Neuron (in vitro differentiated cells): ENCODE measurements around the gene CIBAR2.

Experiments
- H2AFZ ChIP-seq: one replicate; pipeline ENCODE4 v1.6.1; 2013; ENCODE audit warnings: low read depth, mild to moderate bottlenecking, inconsistent platforms, low read length, moderate library complexity
- H3K27me3 ChIP-seq: one replicate; pipeline ENCODE4 v1.6.1; 2013; ENCODE audit warnings: low read length; ENCODE audit not compliant: insufficient read depth
- H3K36me3 ChIP-seq: one replicate; pipeline ENCODE4 v1.6.1; 2013; ENCODE audit warnings: low read length; ENCODE audit not compliant: insufficient read depth
- H3K4me1 ChIP-seq: one replicate; pipeline ENCODE4 v1.6.1; 2013; ENCODE audit warnings: low read length; ENCODE audit not compliant: insufficient read depth
- H3K4me3 ChIP-seq: 2 replicates; pipeline ENCODE4 v1.5.1; 2013; ENCODE audit warnings: mild to moderate bottlenecking, low read length, moderate library complexity
- H3K9me3 ChIP-seq: one replicate; pipeline ENCODE4 v1.6.1; 2013; ENCODE audit warnings: low read length

Gene CIBAR2

GRCh38 chr16:85100265-85100664, 12.0 kb downstream of the CIBAR2 start:
- no peaks in the 10 kb centered on the region for H3K27me3 ChIP-seq
- no peak overlapping the region for H2AFZ ChIP-seq
- H3K4me3 ChIP-seq, result no peak overlapping the region
- no peaks in the 10 kb centered on the region for H3K9me3 ChIP-seq
- no peaks in the 10 kb centered on the region for H3K36me3 ChIP-seq
- no peaks in the 10 kb centered on the region for H3K4me1 ChIP-seq

GRCh38 chr16:85098565-85098964, 13.7 kb downstream of the CIBAR2 start:
- Histone ChIP-seq H2AFZ (no peak overlapping the region), H3K4me1 (no peaks in the 10 kb centered on the region), H3K4me3 (no peak overlapping the region), H3K36me3 (no peaks in the 10 kb centered on the region), H3K9me3 (no peaks in the 10 kb centered on the region), H3K27me3 (no peaks in the 10 kb centered on the region)

DNA sequence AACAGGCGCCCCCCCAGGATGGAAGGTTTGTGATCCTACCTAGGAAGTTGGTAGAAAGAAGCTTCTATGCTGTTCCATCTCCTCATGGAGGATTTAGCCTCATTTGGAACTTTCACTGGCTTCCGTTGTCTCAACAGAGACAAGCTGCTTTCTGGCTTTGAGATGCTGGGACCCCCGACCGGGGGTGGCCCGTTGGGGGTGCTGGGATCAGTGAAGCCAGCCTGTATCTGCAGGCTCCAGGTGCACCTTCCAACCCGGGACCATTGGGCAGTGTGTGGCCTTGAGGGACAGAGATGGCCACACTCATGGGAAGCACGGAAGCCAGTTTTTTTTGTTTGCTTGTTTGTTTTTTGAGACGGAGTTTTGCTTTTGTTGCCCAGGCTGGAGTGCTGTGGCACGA, 15.4 kb downstream of the CIBAR2 start:
- Histone ChIP-seq H3K4me3 (no peak overlapping the region), H3K4me1 (no peaks in the 10 kb centered on the region), H3K36me3 (no peaks in the 10 kb centered on the region), H3K27me3 (no peaks in the 10 kb centered on the region), H2AFZ (no peak overlapping the region), H3K9me3 (no peaks in the 10 kb centered on the region)

- Histone ChIP-seq H3K4me3 (no peak overlapping the region), H3K9me3 (no peaks in the 10 kb centered on the region), H3K27me3 (no peaks in the 10 kb centered on the region), H2AFZ (no peak overlapping the region), H3K36me3 (no peaks in the 10 kb centered on the region), H3K4me1 (peaks cover 14% of the 10 kb centered on the region)
These were observed 17.5 kb downstream of the CIBAR2 start for GRCh38 chr16:85094812-85095211.

DNA sequence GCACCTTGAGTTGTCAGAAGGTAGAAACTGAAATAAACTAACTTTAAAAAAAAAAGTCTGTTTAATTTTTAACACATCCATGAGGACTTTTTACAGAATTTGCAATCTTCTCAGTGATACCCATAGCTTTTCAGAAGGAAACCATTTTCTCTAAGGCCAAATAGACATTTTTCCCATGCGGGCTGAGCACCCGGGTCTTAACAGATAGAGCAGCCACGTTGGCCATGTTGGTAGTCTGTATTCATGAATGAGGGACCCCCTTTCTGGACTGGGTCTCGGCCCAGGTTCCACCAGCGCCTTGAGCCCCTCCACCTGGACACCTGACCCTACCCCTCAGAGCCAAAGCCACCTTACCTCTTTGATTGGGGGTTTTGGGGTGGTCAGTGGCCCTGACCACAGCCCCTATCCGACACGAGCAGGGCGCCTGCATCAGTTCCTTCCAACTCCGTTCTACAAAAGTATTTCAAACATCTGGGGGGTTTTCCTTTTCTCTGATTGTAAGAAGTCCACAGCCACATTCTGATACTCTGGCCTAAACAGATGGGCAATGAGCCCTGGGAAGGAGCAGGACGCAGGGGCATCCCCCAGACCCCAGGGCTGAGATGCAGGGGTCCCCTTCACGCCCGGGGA, 18.0 kb downstream of the CIBAR2 start:
- Histone ChIP-seq H3K9me3 (no peaks in the 10 kb centered on the region), H3K36me3 (no peaks in the 10 kb centered on the region), H3K4me1 (peaks cover 17% of the 10 kb centered on the region), H3K27me3 (no peaks in the 10 kb centered on the region), H3K4me3 (no peak overlapping the region), H2AFZ (no peak overlapping the region)

DNA sequence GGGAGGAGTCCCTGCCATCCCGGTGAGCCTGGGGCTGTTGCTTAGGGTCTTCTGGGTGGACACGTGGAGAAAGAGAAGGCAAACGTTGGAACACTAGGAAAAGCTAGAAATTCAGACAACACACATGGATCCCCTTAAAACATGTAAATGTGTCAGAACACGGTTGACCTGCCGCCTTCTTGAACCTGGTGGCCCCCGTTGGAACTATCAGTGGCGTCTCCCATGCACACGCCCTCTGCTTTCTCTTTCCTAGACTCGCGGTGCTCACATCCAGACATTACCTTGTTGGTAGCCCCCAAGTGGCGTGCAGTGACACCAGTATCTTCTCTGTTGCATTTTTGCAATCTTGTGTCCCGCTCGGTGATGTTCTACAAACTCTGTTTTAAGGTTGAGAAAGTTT, 18.6 kb downstream of the CIBAR2 start:
- H3K4me1 ChIP-seq, result peaks cover 22% of the 10 kb centered on the region
- H3K9me3 ChIP-seq, result no peaks in the 10 kb centered on the region
- H3K4me3 ChIP-seq, result no peak overlapping the region
- H2AFZ ChIP-seq, result no peak overlapping the region
- H3K27me3 ChIP-seq, result no peaks in the 10 kb centered on the region
- no peaks in the 10 kb centered on the region for H3K36me3 ChIP-seq

DNA sequence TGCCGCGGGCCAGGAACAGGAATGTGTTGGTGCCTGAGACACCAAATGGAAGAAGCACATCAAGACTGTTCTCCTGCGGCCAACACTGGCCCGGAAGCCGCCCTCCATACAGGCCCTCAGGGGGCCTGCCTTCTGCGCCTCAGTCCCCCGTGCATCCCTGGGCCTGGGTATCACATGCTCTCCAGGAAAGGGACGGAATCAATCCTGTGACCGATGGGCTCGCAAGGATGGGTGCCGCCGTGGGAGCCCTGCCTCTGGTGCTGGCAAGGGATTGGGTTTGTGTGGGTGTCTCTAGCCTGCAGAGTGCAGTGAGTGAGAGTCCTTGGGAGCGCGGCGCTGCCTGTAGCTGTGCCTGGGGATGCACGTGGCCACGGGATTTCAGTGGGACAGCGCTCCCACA, 19.4 kb downstream of the CIBAR2 start:
- Histone ChIP-seq H3K9me3 (no peaks in the 10 kb centered on the region), H3K27me3 (no peaks in the 10 kb centered on the region), H3K4me1 (peaks cover 22% of the 10 kb centered on the region), H3K4me3 (no peak overlapping the region), H2AFZ (no peak overlapping the region), H3K36me3 (no peaks in the 10 kb centered on the region)

GRCh38 chr16:85092309-85092708, 20.0 kb downstream of the CIBAR2 start:
- Histone ChIP-seq H3K4me1 (peaks cover 22% of the 10 kb centered on the region), H2AFZ (no peak overlapping the region), H3K36me3 (no peaks in the 10 kb centered on the region), H3K27me3 (no peaks in the 10 kb centered on the region), H3K4me3 (no peak overlapping the region), H3K9me3 (no peaks in the 10 kb centered on the region)

GRCh38 chr16:85091522-85091910, 20.8 kb downstream of the CIBAR2 start:
- Histone ChIP-seq H3K4me1 (peaks cover 22% of the 10 kb centered on the region), H3K27me3 (no peaks in the 10 kb centered on the region), H3K9me3 (no peaks in the 10 kb centered on the region), H3K36me3 (no peaks in the 10 kb centered on the region), H3K4me3 (no peak overlapping the region), H2AFZ (no peak overlapping the region)

DNA sequence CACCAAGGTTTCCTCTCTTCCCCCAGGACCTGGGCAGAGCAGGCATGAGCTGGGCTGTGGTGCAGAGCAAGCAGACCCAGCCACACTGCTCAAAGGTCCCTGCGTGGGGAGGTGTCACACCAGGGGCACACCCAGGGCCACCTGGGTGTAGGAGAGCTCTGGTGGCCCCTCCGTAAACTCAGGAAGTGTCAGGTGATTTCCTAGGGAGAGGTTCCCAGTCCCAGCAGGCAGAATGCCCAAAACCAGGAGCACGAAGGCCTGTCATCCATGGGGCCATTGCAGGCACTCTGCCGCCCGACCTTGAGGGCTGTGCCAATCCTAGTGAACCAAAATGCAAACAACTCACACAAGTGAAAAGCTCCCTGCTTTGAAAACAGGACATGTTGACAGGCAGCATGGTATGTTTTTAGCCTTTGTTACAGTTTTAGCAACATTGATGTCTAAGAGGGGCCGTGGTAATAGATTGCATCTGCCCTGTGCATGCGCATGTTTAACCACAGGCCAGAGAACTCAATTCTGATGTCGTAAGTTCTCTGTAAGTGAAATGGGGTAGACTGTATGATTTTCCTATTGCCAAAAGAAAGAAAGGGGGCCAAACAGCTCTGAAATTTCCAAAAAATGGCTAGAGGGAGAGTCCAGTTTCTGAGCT, 21.3 kb downstream of the CIBAR2 start:
- Histone ChIP-seq H3K4me3 (no peak overlapping the region), H3K9me3 (no peaks in the 10 kb centered on the region), H3K27me3 (no peaks in the 10 kb centered on the region), H2AFZ (no peak overlapping the region), H3K4me1 (peaks cover 22% of the 10 kb centered on the region), H3K36me3 (no peaks in the 10 kb centered on the region)

GRCh38 chr16:85090181-85090580, 22.1 kb downstream of the CIBAR2 start:
- H3K36me3 ChIP-seq, result no peaks in the 10 kb centered on the region
- H3K4me3 ChIP-seq, result no peak overlapping the region
- H3K27me3 ChIP-seq, result no peaks in the 10 kb centered on the region
- H3K4me1 ChIP-seq, result peaks cover 22% of the 10 kb centered on the region
- H2AFZ ChIP-seq, result no peak overlapping the region
- H3K9me3 ChIP-seq, result no peaks in the 10 kb centered on the region

GRCh38 chr16:85089525-85089924, 22.7 kb downstream of the CIBAR2 start:
- H2AFZ ChIP-seq, result no peak overlapping the region
- H3K4me1 ChIP-seq, result peaks cover 22% of the 10 kb centered on the region
- no peak overlapping the region for H3K4me3 ChIP-seq
- H3K27me3 ChIP-seq, result no peaks in the 10 kb centered on the region
- no peaks in the 10 kb centered on the region for H3K36me3 ChIP-seq
- no peaks in the 10 kb centered on the region for H3K9me3 ChIP-seq

GRCh38 chr16:85088570-85089199, 23.6 kb downstream of the CIBAR2 start:
- Histone ChIP-seq H3K4me3 (no peak overlapping the region), H3K36me3 (no peaks in the 10 kb centered on the region), H2AFZ (no peak overlapping the region), H3K9me3 (no peaks in the 10 kb centered on the region), H3K27me3 (no peaks in the 10 kb centered on the region), H3K4me1 (peaks cover 23% of the 10 kb centered on the region)
